ENCODE data around the gene C2orf72.
"Not testable (repeated sequence)": the region's sequence is repeated elsewhere in the genome, so short reads cannot be mapped to it uniquely, and the experiment has no call there.

C2orf72 gene

GRCh38 chr2:231037202-231037730, at the start of gene C2orf72:
Gene C2orf72, plus strand, starts transcription at chr2:231037523. Its CDS starts 43 bp downstream, at chr2:231037566.
- in situ Hi-C loops (cut with HindIII; ENCODE audit: low pct_ligation_motif_present, low pct_unique_long_range_greater_than_20kb, low sequenced_read_pairs), result no loop called here
- peak; percentile 22 for DNase-seq

- DNase-seq, result no peak
- in situ Hi-C loops (cut with HindIII; ENCODE audit: low pct_ligation_motif_present, low pct_unique_long_range_greater_than_20kb, low sequenced_read_pairs), result no loop called here
Measured at GRCh38 chr2:230989731-230990130, 47.6 kb upstream of the C2orf72 start.

- in situ Hi-C loops (cut with HindIII; ENCODE audit: low pct_ligation_motif_present, low pct_unique_long_range_greater_than_20kb, low sequenced_read_pairs), result no loop called here
- DNase-seq, result no peak
Measured at GRCh38 chr2:230990131-230990898, 47.0 kb upstream of the C2orf72 start.

GRCh38 chr2:230990899-230991150, 46.5 kb upstream of the C2orf72 start:
- no peak for DNase-seq
- in situ Hi-C loops (cut with HindIII; ENCODE audit: low pct_ligation_motif_present, low pct_unique_long_range_greater_than_20kb, low sequenced_read_pairs), result no loop called here

GRCh38 chr2:230991598-230991997, 45.7 kb upstream of the C2orf72 start:
- in situ Hi-C loops (cut with HindIII; ENCODE audit: low pct_ligation_motif_present, low pct_unique_long_range_greater_than_20kb, low sequenced_read_pairs), result no loop called here
- DNase-seq, result no peak

- in situ Hi-C loops (cut with HindIII; ENCODE audit: low pct_ligation_motif_present, low pct_unique_long_range_greater_than_20kb, low sequenced_read_pairs), result no loop called here
Measured at GRCh38 chr2:230995821-230996220, 41.5 kb upstream of the C2orf72 start, which contains the start of gene SPATA3. Gene SPATA3, plus strand, starts transcription at chr2:230996121. Its CDS starts 113 bp downstream, at chr2:230996234.

GRCh38 chr2:230996661-230997060, 40.7 kb upstream of the C2orf72 start:
- in situ Hi-C loops (cut with HindIII; ENCODE audit: low pct_ligation_motif_present, low pct_unique_long_range_greater_than_20kb, low sequenced_read_pairs), result no loop called here
- no peak for DNase-seq

More at GRCh38 chr2:230995821-230996220, 41.5 kb upstream of the C2orf72 start, which contains the start of gene SPATA3:
- DNase-seq, result no peak

- in situ Hi-C loops (cut with HindIII; ENCODE audit: low pct_ligation_motif_present, low pct_unique_long_range_greater_than_20kb, low sequenced_read_pairs), result no loop called here
- DNase-seq, result no peak
Measured at GRCh38 chr2:230998882-230999281, 38.4 kb upstream of the C2orf72 start.

GRCh38 chr2:230999477-230999876, 37.8 kb upstream of the C2orf72 start:
- DNase-seq, result no peak
- in situ Hi-C loops (cut with HindIII; ENCODE audit: low pct_ligation_motif_present, low pct_unique_long_range_greater_than_20kb, low sequenced_read_pairs), result no loop called here

GRCh38 chr2:231000211-231000904, 37.0 kb upstream of the C2orf72 start:
- no peak for DNase-seq
- in situ Hi-C loops (cut with HindIII; ENCODE audit: low pct_ligation_motif_present, low pct_unique_long_range_greater_than_20kb, low sequenced_read_pairs), result no loop called here

- no peak for DNase-seq
- in situ Hi-C loops (cut with HindIII; ENCODE audit: low pct_ligation_motif_present, low pct_unique_long_range_greater_than_20kb, low sequenced_read_pairs), result no loop called here
Measured at GRCh38 chr2:231001036-231001435, 36.3 kb upstream of the C2orf72 start.

GRCh38 chr2:231001921-231002320, 35.4 kb upstream of the C2orf72 start:
- in situ Hi-C loops (cut with HindIII; ENCODE audit: low pct_ligation_motif_present, low pct_unique_long_range_greater_than_20kb, low sequenced_read_pairs), result no loop called here
- no peak for DNase-seq

- in situ Hi-C loops (cut with HindIII; ENCODE audit: low pct_ligation_motif_present, low pct_unique_long_range_greater_than_20kb, low sequenced_read_pairs), result no loop called here
- DNase-seq, result no peak
Measured at GRCh38 chr2:231002641-231003040, 34.7 kb upstream of the C2orf72 start.

GRCh38 chr2:231003186-231003585, 34.1 kb upstream of the C2orf72 start:
- no peak for DNase-seq
- in situ Hi-C loops (cut with HindIII; ENCODE audit: low pct_ligation_motif_present, low pct_unique_long_range_greater_than_20kb, low sequenced_read_pairs), result no loop called here

GRCh38 chr2:231004930-231005329, 32.4 kb upstream of the C2orf72 start:
- DNase-seq; in situ Hi-C loops (cut with HindIII; ENCODE audit: low pct_ligation_motif_present, low pct_unique_long_range_greater_than_20kb, low sequenced_read_pairs): not testable (repeated sequence)

GRCh38 chr2:231007286-231008098, 29.8 kb upstream of the C2orf72 start:
- DNase-seq, result no peak
- in situ Hi-C loops (cut with HindIII; ENCODE audit: low pct_ligation_motif_present, low pct_unique_long_range_greater_than_20kb, low sequenced_read_pairs), result no loop called here

GRCh38 chr2:231008131-231008530, 29.2 kb upstream of the C2orf72 start:
- no peak for DNase-seq
- in situ Hi-C loops (cut with HindIII; ENCODE audit: low pct_ligation_motif_present, low pct_unique_long_range_greater_than_20kb, low sequenced_read_pairs), result no loop called here

- no peak for DNase-seq
- in situ Hi-C loops (cut with HindIII; ENCODE audit: low pct_ligation_motif_present, low pct_unique_long_range_greater_than_20kb, low sequenced_read_pairs), result no loop called here
Measured at GRCh38 chr2:231009236-231009919, 27.9 kb upstream of the C2orf72 start.

All from ACHN (cell line).